D341Med (cell line): ENCODE results near the gene TRIM54.
A peak's percentile ranks its signal among the peaks of the same experiment; 100 is the strongest.

ENCODE experiments used
- DNase-seq: peaks from one replicate; pipeline ENCODE4 v3.0.0; 2012; ENCODE audit warnings: low spot score

TRIM54 gene

DNA sequence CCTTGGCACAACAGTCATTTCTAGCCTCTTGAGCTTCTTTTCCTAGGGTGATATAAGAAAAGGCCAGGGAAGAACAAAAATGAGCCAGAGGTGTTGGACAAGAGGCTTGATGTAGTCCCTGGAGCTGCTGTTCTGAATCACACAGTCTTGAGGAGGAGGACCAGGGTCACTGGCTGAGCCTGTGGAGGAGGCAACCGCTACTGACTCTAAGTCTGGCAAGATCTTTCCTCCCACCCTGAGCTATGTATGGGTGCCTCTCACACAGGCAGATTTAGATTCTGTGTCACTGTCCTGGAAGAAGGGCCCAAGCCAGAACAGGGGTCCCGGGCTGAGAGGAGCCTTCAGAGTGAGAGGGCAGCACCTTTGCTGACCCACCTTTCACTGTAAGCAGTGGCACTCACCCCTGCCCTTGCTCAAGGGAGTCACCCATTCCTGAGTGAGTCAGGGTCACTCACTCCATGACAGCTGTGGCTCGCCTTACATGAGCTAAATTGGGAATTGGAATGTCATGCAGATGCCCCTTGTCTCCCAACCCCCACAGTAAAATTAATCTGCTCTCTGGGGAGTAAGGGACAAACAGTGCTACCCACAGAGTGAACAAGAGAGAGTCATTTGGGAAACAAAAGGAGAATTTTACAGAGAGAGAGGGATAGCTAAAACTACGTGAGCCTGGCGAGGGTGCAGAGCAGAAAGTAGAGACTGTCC is at the start of gene TRIM54:
Gene TRIM54 (plus strand): TSS at position 575 of the 705 bp plus-strand sequence. CDS start 303 bp downstream, outside the sequence.
- no peak for DNase-seq

GRCh38 chr2:27233341-27233740 is 48.9 kb upstream of the TRIM54 start:
- no peak for DNase-seq

DNA sequence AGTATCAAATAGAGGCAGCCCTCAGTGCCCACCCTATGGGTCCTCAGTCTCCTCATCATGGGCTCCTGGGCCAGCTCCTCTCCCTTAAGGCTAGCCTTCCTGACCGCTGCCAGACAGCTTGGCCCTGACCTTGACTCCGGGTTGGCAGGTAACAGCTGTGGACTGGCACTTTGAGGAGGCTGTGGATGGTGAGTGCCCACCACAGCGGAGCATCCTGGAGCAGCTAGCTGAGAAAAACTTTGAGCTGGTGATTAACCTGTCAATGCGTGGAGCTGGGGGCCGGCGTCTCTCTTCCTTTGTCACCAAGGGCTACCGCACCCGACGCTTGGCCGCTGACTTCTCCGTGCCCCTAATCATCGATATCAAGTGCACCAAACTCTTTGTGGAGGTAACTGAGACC is 46.1 kb upstream of the TRIM54 start:
- DNase-seq, result no peak

- DNase-seq, result no peak
Measured at GRCh38 chr2:27236626-27237025, 45.6 kb upstream of the TRIM54 start.

DNA sequence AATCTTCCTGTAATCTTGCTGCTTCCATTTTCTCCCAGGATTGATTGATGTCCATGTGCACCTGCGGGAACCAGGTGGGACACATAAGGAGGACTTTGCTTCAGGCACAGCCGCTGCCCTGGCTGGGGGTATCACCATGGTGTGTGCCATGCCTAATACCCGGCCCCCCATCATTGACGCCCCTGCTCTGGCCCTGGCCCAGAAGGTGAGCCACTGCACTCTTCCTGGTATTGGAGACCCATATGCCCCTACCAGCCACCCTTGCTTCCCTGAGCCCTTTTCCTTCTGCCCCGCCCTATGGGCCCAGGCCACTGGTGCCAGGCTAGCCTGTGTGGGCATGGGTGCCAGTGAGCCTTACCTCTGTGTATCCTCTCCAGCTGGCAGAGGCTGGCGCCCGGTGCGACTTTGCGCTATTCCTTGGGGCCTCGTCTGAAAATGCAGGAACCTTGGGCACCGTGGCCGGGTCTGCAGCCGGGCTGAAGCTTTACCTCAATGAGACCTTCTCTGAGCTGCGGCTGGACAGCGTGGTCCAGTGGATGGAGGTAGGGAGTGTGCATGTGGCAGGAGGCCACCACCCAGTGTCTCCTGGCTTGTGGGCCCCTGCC is 44.8 kb upstream of the TRIM54 start:
- DNase-seq, result no peak

- DNase-seq, result no peak
Measured at GRCh38 chr2:27238976-27239375, 43.3 kb upstream of the TRIM54 start.

GRCh38 chr2:27240406-27240805 is 41.8 kb upstream of the TRIM54 start:
- no peak for DNase-seq

DNA sequence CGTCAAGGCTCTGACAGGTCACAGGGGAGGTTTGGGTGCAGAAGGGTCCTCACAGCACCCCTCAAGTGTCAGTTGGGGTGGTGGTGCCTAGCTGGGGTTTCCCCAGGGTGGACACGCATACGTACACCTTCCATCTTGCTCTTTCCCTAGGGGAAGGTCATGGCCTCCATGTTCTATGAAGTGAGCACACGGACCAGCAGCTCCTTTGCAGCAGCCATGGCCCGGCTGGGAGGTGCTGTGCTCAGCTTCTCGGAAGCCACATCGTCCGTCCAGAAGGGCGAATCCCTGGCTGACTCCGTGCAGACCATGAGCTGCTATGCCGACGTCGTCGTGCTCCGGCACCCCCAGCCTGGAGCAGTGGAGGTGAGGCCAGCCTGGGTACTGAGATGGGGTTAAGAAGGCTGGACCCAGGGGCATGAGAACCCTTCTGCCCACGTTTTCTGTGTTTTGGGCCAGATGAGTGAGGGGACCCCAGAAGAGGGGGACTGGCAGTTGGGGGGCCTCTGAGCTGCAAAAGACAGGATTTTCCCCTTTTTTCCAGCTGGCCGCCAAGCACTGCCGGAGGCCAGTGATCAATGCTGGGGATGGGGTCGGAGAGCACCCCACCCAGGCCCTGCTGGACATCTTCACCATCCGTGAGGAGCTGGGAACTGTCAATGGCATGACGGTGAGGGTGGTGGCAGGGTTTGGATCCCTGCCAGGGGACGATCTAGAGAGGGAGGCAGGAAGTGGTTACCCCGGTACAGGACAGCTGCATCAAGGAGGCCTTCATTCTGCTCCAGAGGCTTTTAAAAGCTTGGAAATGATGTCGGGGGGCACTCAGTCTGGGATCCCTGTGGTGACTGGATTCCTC is 40.2 kb upstream of the TRIM54 start:
- no peak for DNase-seq

DNA sequence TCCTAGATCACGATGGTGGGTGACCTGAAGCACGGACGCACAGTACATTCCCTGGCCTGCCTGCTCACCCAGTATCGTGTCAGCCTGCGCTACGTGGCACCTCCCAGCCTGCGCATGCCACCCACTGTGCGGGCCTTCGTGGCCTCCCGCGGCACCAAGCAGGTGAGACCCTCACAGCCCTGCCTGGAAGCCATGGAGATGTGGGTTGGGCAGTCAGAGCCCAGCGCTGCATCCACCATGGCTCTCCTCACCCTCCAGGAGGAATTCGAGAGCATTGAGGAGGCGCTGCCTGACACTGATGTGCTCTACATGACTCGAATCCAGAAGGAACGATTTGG is 39.6 kb upstream of the TRIM54 start:
- no peak for DNase-seq

DNA sequence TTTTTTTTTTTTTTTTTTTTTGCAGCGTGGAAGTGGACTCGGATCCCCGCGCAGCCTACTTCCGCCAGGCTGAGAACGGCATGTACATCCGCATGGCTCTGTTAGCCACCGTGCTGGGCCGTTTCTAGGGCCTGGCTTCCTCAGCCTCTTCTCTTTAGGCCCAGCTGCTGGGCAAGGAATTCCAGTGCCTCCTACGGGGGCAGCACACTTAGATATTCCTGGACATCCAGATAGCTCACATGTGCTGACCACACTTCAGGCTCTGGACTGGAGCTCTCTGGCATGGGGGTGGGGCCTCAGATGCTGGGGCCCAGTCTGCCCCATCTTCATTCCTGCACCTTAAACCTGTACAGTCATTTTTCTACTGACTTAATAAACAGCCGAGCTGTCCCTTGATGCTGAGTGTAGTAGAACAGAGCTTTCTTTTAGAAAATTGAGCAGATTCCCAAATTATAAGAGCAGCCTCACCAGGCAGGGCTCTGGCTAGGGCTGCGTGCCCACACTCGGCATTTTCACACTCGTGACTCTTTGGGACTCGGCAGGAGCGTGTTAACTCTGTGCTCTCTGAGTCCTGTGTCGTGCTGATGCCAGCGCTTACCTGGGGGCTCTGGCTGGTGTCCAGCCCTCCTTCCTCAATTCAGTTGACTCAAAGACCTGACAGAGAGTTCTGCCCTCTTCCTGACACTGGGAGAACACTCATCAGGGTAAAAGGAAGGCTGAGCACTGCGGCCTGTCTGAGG is 38.7 kb upstream of the TRIM54 start:
- no peak for DNase-seq

- no peak for DNase-seq
Measured at GRCh38 chr2:27245116-27245515, 37.1 kb upstream of the TRIM54 start.

- no peak for DNase-seq
Measured at GRCh38 chr2:27245626-27246025, 36.6 kb upstream of the TRIM54 start.

GRCh38 chr2:27247893-27248292 is 34.3 kb upstream of the TRIM54 start:
- DNase-seq, result no peak

- DNase-seq, result no peak
Measured at GRCh38 chr2:27249159-27249890, 32.9 kb upstream of the TRIM54 start.

GRCh38 chr2:27249891-27250651 is 32.2 kb upstream of the TRIM54 start:
- peak; percentile 88 for DNase-seq

GRCh38 chr2:27250652-27251379 is 31.4 kb upstream of the TRIM54 start:
- no peak for DNase-seq

- no peak for DNase-seq
Measured at GRCh38 chr2:27251766-27252165, 30.5 kb upstream of the TRIM54 start.

DNA sequence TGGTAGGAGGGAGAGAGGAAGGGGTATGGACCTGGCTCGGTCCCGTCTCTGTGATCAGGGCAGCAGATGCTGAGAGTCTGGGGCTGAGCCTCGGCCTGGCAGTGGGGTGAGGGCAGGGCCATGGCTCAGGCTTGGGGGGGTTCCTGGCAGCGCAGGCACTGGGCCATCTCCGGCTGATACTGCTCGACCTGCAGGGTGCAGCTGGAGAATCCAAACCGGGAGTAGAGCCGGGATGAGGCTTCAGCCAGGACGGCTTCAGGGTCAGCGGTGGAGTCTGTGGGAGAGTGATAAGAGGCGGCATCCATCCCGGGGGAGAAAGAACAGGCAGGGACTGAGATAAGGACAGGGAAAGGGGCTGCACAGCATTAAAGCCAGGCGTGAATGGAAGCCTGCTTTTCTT is 27.0 kb upstream of the TRIM54 start:
- DNase-seq, result no peak

DNA sequence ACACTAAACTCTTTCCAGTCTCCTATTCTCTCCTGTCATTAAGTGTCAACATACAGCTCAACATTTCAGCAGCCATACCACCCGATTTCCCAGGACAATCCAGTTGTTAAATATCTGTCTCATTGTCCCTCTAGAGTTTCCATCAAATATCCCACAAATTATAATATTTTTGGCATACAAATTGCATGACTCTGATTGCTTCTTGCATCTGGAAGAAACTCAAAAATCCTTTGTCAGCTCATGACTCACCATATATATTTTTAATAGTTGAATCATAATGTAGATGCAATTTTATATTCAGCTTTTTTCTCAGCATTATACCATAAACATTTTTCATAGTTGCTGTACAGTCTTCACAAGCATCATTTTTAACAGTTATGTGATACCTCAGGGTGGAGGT is 26.6 kb upstream of the TRIM54 start:
- no peak for DNase-seq

- no peak for DNase-seq
Measured at GRCh38 chr2:27256855-27257454, 25.3 kb upstream of the TRIM54 start.
